Measurements from ENCODE around the gene BLM. TPM values are rescaled to one million over a fixed set of nuclear protein-coding genes. Genes with fewer than 3 reads are reported as not detected.

BLM gene
- total RNA-seq, 4 donors from 2014 or later: 0.29 to 5.0 (median 0.48) TPM

GRCh38 chr15:90694987-90695386, 22.2 kb upstream of the BLM start:
- H3K4me3 ChIP-seq: no peak overlapping the region
- DNase-seq: no peak
- intact Hi-C loops (cut with DNase I; ENCODE audit: low total_unique reads): loop anchor here (10.0 kb wide), 1 partner anchor 50 kb away; no protein-coding TSS in a partner anchor
- no peak overlapping the region for H3K27ac ChIP-seq
- H3K4me1 ChIP-seq: no peaks in the 10 kb centered on the region
- H3K9me3 ChIP-seq: no peaks in the 10 kb centered on the region
- no peak for TF ChIP-seq CTCF (IDR thresholded peaks at IDR 0.05)
- TF ChIP-seq POLR2A (IDR thresholded peaks at IDR 0.05): no peak
- no peaks in the 10 kb centered on the region for H3K36me3 ChIP-seq
- H3K27me3 ChIP-seq: no peaks in the 10 kb centered on the region

- Histone ChIP-seq H3K4me1 (no peaks in the 10 kb centered on the region), H3K27ac (no peak overlapping the region), H3K36me3 (no peaks in the 10 kb centered on the region), H3K9me3 (no peaks in the 10 kb centered on the region), H3K4me3 (no peak overlapping the region), H3K27me3 (no peaks in the 10 kb centered on the region)
- intact Hi-C loops (cut with DNase I; ENCODE audit: low total_unique reads): loop anchor here (10.0 kb wide), 1 partner anchor 52 kb away; no protein-coding TSS in a partner anchor
- no peak for DNase-seq
- no peak for TF ChIP-seq POLR2A (IDR thresholded peaks at IDR 0.05)
- TF ChIP-seq CTCF (IDR thresholded peaks at IDR 0.05): no peak
Measured at GRCh38 chr15:90697175-90697574, 20.0 kb upstream of the BLM start.

GRCh38 chr15:90698629-90699028, 18.5 kb upstream of the BLM start:
- no peak for DNase-seq
- Histone ChIP-seq H3K4me1 (no peaks in the 10 kb centered on the region), H3K4me3 (no peak overlapping the region), H3K36me3 (no peaks in the 10 kb centered on the region), H3K27ac (no peak overlapping the region), H3K27me3 (no peaks in the 10 kb centered on the region), H3K9me3 (no peaks in the 10 kb centered on the region)
- TF ChIP-seq POLR2A (IDR thresholded peaks at IDR 0.05) (no peak), CTCF (IDR thresholded peaks at IDR 0.05) (no peak)
- intact Hi-C loops (cut with DNase I; ENCODE audit: low total_unique reads): loop anchor here (10.0 kb wide), 1 partner anchor 54 kb away; no protein-coding TSS in a partner anchor

- Histone ChIP-seq H3K4me1 (no peaks in the 10 kb centered on the region), H3K4me3 (no peak overlapping the region), H3K36me3 (no peaks in the 10 kb centered on the region), H3K9me3 (no peaks in the 10 kb centered on the region), H3K27ac (no peak overlapping the region), H3K27me3 (no peaks in the 10 kb centered on the region)
- no peak for DNase-seq
- TF ChIP-seq POLR2A (IDR thresholded peaks at IDR 0.05): no peak
- no peak for TF ChIP-seq CTCF (IDR thresholded peaks at IDR 0.05)
- intact Hi-C loops (cut with DNase I; ENCODE audit: low total_unique reads): no loop called here
Measured at GRCh38 chr15:90701048-90701447, 16.1 kb upstream of the BLM start.

- Histone ChIP-seq H3K9me3 (no peaks in the 10 kb centered on the region), H3K27me3 (no peaks in the 10 kb centered on the region), H3K27ac (no peak overlapping the region), H3K4me3 (no peak overlapping the region), H3K4me1 (no peaks in the 10 kb centered on the region), H3K36me3 (no peaks in the 10 kb centered on the region)
- intact Hi-C loops (cut with DNase I; ENCODE audit: low total_unique reads): no loop called here
- no peak for TF ChIP-seq CTCF (IDR thresholded peaks at IDR 0.05)
- TF ChIP-seq POLR2A (IDR thresholded peaks at IDR 0.05): no peak
- DNase-seq: no peak
Measured at GRCh38 chr15:90701880-90702630, 15.1 kb upstream of the BLM start.
